GM04503 (cell line): ENCODE results near the gene TMEM115.

Experiments
- DNase-seq: peaks from one replicate; pipeline ENCODE4 v3.0.0-alpha.2; 2012; ENCODE audit warnings: low read depth

The TMEM115 gene

DNA sequence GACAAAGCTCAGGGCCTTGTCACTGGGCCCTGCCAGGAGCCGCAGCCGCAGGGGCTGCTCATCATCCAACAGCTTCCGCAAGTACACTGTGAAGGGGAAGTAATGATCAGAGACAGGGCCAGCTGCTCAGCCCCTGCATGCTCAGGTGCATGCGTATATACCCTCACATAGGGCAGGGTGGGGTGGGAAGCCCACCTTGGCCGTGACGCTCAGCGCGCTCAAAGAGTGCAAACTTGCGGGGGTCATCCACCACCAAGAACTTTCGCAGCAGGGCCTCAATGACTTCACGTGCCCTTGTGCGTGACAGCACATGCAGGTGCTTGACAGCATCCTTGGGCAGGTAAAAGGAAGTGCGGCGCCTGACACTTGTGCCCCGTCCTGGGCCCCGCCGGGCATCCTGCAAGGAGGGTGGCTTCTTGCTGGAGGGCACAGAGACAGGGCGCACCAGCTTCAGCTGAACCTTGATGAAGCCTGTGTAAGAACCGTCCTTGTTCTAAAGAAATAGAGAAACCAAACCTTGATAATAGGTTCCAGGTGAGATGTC, 27.9 kb downstream of the TMEM115 start:
- no peak for DNase-seq

DNA sequence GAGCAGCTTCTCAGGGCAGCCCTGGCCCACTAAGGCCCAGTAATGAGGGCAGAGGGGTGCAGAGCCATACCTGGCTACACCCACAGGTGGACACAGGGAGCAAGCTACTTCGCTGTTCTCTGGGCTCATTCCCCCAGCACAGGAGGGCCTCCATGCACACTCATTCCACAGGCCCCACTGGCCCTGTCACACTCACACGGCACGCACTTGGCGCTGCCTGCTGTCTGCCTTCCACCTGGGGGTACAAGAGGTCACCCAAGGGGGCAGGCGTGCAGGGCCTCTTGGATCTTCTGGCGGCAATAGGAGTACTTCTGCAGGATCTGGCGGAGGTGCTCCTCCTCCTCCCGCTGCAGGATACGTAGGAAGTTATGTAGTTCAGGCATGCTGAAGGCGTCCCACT, 29.0 kb downstream of the TMEM115 start:
- DNase-seq, result no peak

DNA sequence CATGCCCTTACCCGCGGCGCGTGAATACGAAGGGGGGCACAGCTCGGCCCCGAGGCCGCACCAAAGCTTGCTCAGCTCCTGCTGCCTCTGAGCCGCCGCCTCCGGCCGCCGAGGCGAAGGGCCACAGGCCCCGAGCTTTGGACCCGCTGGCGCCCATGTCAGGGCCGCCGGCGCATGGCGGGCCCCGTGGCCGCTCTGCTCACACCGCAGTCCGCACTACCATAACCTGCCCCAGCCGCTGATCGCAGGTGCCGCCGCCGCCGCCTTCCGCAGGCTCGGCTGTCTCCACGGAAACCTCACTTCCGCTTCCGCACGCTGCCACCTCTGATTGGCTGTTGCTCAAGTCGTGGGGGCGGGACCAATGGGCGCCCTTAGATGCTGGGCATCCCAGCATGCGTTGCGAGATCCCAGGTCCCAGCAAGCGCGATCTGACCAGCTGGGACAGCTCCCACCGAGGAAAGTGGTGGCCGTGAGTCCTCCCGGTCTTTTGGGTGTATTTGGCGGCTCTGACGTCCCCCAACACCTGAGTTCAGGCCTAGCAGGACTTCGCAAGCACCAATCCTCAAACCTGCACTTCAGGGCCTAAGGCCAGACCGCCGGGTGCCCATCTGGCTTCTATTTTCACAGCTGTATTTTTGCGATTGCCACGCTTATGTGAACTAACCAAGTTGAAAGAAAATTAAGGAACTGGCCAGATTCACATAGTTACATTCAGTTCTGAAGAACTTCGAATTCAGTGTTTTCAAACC, 31.2 kb downstream of the TMEM115 start, which contains the start of gene TUSC2:
Gene TUSC2 (minus strand): TSS at position 281 of the 749 bp plus-strand sequence. CDS start 124 bp downstream, at position 157.
- DNase-seq, result peak; percentile 71

DNA sequence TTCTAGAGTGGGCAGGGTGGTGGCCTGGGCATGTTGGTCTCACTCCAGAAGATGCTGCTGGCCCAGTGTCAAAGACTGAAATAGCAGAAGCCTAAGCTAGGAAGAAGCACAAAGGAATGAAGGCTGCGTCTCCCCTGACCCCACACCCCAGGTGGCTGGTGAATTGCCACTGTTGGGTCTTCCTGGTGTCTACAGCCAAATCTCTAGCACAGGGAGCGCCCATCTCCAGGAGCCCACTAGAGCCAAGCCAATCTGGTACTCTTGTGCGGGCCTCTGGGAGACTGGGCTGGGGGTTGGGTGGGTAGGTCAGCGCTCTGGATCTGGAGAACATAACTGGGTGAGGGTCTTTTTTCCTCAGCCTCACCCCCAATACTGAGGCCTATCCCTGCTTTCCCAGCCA, 32.2 kb downstream of the TMEM115 start:
- no peak for DNase-seq

DNA sequence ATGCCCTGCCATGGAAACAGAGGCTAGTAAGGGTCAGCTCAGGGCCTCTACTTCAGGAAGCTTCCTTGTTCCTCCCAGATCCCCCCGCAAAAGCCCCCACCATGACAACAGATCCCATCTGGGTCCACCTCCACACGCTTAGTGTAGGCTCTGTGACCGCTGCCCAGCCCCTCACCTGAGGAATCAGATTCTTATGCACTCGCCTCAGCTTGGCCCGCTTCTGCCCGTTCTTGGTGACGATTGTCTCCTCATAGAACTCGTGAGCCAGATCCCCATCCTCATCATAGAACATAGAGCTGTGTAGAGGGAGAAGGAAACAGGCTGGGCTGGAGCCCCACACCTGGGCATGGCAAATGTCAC, 33.2 kb downstream of the TMEM115 start:
- no peak for DNase-seq

DNA sequence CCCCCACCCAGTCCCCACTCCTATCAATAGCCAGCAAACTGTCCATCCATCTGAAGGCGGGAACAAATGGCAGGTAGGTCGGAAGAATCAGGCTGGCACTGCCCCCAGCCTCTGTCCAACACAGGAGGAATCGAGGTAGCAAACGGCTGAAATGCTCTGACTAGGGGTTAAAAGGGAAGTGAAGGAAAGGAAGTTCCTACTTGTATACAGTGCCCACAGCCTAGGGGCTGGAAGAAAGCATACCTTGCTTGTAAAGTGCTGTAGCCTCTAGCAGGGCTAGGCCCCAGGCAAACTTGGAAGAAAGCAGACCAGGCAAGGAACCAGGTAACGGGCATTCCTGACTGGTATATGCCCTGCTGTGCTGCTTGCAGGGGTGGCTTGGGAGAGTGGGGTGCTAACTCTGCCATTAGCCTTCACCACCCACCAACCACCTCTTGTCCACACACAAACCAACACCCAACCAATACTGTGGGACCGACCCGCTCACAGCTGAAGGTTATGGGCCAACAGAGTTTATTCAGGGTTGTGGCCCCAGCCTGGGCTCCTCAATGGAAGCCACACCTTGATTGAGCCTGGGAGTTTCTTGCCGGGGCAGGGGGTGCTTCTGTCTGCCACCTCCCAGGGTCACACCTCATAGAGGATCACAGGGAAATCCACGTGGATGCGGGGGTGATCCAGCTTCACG, 33.7 kb downstream of the TMEM115 start:
- no peak for DNase-seq

DNA sequence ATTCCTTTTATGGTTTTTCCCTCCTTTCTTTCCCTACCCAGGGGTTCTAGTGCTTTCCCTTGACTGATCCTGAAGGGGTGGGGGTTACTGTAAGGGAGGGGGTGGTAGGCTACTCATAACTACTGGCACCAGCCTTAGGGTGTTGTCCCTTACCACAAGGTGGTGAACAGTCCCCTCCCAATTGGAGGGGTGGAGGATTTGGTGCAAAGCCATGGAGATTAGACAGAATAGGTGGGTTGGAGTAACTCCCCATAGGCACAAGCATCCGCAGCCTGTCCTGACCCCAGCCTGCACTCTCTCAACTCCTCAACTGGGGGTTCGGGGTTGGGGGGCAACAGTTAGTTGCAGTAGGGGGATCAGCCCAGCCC, 34.2 kb downstream of the TMEM115 start:
- no peak for DNase-seq

DNA sequence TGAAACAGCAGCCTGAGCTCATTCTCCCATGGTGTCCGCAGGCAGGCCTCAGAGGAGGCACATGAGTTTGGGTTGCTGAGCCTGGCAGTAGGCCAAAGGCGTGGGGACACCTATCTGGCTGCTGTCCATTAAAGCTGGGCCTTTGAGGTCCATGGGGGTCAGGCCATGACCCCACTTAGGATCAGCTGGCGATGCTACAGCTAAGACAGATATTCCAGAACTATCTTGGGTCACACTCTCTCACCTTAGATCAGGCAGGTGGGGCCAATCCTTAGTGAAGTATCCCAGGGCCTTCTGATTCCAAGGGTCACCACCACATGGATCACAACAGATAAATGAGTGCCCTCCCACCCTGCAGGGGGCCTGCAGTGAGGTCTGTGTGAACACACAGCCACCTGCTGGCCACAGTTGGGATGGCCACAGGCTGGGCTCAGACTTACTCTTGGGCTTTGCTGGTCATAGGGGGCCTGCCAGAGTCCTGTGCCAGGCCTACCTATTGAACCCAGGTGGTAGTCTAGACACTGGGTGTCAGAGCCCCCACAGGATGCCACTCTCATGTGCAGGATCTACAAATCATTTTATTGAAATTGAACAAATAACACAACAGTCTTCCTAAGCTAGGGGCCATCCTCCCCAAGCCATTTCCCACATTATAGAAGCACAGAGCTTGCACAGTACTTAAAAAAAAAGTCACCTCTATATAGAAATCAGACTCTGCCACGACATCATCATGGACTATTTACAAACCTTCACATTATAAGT, 34.8 kb downstream of the TMEM115 start:
- DNase-seq, result no peak

DNA sequence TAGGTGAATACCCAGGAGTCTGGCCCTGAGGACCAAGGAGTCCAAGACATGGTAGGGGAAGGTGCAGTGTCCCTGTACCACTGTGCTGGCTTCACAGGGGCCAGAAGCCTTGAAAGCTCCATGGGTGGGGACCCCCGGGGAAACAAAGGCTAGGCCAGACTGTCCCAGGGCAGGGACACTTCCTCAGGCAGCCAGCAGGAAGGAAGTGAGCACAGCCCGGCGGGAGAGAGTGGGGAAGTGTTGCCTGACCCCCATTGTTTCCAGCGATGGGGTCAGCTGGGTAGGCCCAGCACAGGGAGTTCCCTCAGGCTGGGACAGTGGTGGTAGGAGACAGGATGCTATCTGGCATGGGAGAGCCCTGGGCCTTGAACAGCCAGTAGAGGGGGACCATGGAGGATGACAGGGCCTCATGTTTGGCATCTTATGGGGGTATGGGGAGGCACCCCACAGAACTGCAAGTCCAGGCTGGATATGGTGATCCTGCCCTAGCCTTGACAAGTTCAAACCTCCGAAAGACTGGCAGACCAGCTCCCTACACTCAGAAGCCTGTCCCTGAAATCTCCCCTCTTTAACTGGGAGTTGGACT, 35.6 kb downstream of the TMEM115 start:
- no peak for DNase-seq

DNA sequence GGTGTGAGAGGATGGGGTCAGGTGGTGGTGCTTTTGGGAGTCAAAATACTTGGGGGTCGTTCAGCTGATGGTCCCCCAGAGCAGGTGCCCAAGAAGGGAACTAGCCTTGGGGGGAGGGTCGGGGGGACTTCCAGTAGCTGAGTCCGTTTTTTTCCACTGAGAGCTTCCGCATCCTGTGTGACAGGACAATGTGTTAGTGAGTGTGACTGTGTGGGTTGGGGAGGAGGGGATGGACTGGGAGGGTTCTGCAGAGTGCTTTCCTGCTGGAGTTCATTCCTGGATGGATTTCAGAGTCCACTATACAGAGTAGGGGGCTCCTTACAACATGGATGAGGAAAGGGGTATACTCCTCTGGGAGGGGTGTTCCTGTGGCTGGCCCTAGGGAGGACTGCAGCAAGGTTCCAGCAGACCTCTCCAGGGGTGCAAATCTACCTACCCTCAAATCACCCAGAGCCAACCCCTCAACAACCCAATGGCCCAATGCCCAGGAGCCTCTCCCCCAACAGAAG, 36.2 kb downstream of the TMEM115 start:
- no peak for DNase-seq

DNA sequence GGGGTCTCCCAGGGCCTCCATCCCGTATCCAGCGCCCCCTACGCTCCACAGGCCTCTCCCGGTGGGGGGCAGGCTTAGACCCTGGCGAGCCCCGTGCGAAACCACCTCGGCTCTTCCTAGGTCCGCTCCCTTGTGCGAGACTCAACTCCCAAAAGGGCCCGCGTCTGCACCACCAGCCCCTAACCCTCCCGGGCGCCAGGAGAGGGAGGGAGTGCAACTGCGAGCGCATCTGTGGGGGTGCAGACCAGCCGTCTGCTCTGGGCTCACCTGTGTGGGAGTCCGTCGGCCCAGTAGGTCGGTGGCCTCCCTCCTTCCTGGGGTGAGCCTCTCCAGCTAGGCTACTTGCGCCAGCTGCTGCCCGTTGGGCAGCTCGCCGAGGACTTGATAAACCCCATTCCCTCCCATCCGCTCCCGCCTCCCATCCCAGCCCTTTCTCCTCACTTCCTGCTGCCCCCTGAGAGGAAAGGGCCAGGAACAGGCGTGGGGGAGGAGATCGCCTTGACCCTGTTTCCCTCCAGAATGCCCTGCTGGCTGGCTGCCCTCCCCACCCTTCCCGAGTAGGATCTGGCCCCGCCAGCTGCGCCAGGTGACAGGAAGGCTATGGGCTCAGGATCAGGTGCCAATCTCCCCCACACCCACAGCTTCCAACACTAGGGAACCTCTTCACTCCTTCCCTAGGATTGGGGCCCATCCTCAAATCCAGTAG, 36.8 kb downstream of the TMEM115 start, which contains the start of gene HYAL2:
Gene HYAL2 (minus strand): TSS at position 360 of the 706 bp plus-strand sequence. CDS start 2,256 bp downstream, outside the sequence.
- no peak for DNase-seq

DNA sequence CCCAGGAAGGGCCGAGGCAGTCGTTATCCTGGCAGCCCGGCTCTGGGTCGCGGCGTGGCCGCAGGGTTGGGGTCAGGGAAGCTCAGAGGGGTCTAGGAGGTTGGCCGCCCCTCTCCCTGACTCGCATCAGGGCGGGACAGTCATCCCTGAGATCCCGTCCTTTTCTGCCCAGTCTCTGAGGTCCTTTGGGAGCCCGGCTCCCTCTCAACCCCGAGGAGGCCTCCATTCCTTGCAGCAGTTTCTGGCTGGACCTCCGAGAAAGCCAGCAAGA, 37.3 kb downstream of the TMEM115 start:
- no peak for DNase-seq

DNA sequence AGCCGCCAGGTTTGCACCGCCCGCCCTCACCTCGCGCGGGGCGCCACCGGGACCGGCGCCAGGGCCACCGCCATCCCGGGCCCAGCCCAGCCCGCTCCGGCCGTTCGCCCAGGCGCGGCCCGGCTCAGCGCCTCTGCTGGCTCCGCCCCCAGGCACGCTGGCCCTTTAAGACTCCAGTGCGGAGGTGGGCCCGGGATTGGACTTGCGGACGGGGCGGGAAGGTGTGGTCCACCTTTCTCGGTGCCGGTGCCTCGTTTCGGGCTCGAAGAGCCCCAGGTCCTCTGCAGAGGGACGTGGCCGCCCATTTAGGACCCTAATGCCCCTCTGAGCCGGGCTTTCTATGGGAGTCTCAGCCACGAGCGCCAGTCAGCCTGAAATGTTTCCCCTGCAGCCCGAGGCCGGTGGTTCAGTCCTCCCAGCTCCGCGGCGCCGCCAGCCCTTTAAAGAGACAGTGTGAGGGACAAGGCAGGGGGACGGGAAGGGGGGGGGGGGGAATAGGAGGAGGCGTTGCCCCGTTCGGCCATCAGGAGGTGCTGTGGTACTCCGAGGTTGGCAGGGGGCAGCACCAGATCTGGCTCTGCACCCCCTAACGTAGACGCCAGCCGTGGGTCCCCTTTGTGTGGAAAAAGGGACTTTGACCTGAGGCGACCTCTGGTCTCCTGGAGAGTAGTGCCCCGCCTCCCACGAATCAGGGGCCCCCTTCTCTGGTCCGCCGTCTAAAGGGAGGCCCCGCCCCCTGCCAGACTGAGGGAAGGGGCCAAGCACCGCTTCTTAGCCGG, 37.8 kb downstream of the TMEM115 start:
- DNase-seq, result no peak

DNA sequence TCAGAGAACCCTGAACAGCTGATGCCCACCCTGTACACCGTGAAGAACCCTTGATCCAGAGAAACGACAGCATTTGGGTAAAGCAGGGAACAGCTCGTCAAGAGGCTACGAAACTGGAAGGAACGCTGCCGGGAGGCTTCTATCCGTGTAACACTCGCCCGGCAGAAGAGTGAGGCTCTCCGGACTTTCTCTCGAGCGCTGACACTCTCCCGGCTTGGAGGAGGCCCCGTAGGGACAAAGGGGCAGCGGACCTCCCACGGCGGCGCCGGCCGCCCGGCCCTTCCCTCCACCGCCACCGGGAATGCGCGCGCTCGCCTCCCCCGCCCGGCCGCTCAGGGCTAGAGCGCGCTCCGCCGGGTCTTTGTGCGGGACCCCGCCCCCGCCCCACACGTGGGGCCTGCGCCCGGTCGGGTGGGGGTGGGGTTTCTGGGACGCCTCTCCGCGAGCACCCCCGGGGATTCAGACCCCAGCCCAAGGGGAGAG, 38.4 kb downstream of the TMEM115 start:
- no peak for DNase-seq

DNA sequence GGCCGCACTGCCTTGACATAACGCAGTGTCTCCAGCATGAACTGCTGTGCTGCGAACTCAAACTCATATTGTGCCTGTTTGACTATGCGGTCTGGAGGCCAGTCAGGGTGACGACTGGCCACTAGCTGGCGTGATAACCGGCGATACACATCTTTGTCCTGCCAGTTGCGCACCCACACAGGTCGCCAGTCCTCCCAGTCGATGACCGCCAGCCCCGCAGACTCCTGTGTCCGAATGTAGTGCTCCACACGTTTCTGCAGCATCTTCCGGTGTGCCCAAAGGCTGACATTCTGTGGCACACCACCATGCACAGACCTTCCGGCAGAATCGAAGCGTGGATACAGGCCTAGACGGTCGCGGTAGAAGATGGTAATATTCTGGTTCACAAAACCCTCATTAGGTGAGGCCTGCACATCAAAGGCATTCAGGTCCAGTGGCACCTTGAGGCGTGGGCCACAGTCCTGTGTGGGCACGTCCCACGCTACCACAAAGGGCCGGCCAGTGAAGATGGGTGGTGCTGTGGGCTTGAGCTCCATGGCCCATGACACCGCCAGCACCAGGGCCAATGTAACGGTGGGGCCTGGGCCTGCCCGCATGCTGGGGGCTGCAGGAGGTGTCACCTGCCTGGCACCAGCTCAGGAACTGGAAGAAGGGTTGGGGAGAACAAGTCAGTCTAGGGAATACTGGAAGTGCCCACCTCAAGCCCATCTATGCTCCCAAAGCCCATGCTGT, 39.3 kb downstream of the TMEM115 start:
- no peak for DNase-seq

DNA sequence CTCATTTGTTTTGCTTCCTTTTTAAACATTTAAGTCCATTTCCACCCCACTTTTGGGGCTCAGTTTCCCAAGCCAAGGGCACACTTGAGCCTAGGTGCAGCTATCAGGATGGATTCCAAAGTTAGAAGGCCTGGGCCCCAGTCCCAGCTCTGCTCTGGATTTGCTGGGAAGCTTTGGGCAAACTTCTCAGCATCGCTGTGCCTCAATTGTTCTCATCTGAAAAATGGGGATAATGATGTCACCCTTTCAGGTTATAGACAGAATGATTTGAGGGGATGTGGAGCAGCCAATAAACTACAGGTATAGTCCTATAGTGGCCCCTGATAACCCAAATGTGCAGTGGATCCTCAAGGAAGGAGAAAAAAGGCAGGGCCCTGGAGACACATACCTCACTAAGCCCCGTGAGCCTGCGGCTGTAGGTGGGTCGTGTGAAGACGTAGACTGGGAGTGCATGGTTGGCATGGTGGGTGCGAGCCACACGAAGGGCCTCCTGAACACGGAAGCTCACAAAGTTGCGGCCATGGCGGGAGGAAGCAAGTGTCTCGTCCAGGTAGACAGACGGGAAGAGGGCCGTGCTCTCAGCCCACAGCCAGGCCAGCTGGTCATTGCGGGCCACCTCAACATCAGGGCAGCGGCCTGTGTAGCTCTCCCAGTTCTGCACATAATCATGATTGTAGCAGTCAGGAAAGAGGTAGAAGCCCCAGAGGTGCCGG, 40.0 kb downstream of the TMEM115 start:
- no peak for DNase-seq

DNA sequence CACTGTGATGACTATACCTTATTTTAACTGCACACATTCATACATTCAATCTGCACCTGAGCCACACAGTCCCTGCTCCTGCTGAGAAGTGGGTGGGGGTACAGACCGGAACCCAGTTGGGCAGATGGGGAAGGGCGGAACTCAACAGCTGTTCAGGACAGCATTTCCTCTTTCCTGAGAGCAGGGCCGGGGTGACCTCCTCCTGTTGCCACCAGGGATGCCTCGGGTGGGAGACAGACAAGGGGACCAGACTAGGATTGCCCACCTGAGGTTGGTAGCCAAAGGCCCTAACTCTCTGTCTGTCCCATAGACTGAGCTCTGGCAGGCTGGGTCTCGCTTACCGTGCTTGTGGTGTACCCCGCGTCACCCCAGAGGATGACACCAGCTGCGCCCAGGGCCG, 40.7 kb downstream of the TMEM115 start:
- DNase-seq, result no peak

DNA sequence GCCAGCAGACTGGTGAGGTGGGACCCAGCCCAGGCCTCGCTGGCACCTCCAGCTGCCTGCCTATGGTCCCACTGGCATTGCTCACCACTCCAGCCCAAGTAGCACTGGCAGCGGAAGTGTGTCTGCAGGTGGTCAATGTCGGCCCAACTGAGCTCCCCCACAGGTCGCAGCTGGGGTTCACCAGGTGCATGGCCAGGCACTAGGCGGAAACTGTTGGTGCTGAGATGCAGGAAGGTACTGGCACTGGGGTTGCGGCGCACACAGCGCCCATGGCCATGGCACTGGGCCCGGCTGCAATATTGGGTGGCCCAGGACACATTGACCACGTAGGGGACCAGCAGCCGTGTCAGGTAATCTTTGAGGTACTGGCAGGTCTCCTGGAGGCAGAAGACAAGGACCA, 41.2 kb downstream of the TMEM115 start:
- DNase-seq, result no peak

DNA sequence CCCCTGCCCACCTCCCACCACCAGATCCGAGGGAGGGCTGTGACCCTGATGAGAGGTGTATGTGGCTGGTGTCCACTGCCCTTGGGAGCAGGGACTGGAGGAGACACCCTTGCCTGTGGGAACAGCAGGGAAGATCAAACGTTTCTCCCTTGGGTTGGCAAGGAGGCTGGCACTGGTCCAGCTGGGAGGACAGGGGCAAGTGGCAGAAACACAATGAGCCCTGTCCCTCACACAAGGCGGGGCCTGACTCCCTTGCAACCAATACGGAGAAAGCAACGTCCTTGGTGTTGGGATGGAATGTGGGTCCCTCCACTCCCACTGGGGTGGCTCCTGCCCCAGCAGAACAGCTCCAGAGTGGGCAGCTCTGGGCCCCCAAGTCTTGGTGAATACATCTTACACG, 42.0 kb downstream of the TMEM115 start:
- no peak for DNase-seq
